ENCODE results near the gene CCK.

DNA sequence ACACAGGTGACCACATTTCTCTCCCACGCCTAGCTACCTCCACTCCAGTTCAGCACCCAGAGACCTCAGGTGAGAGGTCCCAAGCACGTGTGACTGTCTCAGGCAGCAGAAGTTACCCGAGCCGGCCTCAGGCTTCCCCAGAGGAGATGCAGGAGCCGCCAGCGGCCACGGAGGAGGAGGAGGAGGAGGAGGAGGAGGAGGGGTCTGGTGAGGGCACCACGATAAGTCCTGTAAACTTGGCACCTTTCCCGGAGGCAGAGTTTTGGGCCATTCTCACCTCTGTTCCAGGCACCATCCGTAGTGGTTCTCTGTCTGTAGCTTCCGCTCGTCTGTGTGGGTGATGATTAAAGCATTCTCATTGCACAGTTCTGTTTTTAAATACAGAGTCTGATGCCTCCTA is 56.1 kb downstream of the CCK start:
- TF ChIP-seq, protein P1, sequence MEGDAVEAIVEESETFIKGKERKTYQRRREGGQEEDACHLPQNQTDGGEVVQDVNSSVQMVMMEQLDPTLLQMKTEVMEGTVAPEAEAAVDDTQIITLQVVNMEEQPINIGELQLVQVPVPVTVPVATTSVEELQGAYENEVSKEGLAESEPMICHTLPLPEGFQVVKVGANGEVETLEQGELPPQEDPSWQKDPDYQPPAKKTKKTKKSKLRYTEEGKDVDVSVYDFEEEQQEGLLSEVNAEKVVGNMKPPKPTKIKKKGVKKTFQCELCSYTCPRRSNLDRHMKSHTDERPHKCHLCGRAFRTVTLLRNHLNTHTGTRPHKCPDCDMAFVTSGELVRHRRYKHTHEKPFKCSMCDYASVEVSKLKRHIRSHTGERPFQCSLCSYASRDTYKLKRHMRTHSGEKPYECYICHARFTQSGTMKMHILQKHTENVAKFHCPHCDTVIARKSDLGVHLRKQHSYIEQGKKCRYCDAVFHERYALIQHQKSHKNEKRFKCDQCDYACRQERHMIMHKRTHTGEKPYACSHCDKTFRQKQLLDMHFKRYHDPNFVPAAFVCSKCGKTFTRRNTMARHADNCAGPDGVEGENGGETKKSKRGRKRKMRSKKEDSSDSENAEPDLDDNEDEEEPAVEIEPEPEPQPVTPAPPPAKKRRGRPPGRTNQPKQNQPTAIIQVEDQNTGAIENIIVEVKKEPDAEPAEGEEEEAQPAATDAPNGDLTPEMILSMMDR (conservative IDR thresholded peaks at IDR 0.05; ENCODE audit: low read depth, low read length): no peak
- no peak for TF ChIP-seq EZH2phosphoT487 (IDR thresholded peaks at IDR 0.05; ENCODE audit: borderline replicate concordance, low read length)
